NCI-H748 (cell line): ENCODE results near the gene PTPN7.
"Not testable (repeated sequence)": the region's sequence is repeated elsewhere in the genome, so short reads cannot be mapped to it uniquely, and the experiment has no call there.

Experiments
- DNase-seq: peaks from one replicate; lab custom pipeline; 2025; ENCODE audit not compliant: unreplicated experiment; lab: John Stamatoyannopoulos, UW

PTPN7 gene

DNA sequence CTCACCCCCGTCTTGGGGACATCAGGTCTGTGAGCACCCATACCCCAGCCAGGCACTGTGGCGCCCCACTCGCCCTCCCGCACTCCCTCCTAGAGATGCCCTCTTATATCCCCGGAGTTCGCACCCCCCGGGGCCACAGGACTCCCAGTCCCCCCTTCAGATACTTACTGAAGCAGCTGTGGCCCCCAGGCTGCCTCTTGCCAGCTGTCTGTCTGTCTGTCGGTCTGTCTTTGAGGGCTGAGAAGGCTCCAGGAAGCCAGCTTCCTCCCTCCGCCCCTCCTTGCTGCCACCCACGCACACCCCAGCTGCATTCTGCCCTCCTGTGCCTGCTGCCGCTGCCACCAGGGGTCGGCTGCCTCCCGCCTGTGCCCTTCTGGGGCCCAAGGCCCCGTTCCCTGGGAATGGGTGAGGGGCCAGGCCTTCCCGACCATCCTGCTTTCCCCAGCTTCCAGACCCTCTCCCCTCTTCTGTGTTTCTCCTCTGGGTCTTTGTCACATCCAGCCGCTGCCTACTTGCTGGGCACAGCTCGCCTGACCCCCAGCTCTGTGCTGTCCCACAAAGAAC is at the start of gene PTPN7:
Gene PTPN7, minus strand, starts transcription at position 226 of the 564 bp plus-strand sequence. CDS start 1,200 bp downstream, outside the sequence.
- DNase-seq = no peak

DNA sequence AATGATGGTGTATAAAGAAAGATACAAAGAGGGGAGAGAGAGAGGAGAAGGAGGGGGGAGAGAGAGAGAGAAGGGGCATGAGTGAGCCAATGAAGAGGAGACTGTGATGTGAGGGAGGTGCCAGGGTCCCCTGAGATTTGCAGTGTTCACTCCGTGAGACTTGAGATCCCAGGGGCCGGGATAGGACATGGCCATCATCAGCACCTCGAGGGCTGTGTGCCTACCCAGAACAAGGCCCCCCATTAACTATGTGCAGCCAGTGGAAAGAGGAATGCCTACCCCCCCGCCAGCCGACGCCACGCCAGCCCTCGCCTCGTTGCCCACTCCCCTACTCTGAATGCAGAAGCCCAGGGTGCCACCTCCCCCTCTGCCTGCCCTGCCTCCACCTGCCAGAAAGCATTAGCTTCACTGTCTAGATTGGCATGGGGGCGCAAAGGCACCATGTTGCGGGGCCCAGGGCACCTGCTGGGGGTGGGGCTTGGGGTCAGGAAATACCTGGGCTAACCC is 48.0 kb upstream of the PTPN7 start:
- DNase-seq = no peak

- DNase-seq = no peak
These were observed 46.9 kb upstream of the PTPN7 start for GRCh38 chr1:202207292-202207691.

GRCh38 chr1:202205523-202206190 is 45.3 kb upstream of the PTPN7 start:
- DNase-seq = no peak

DNA sequence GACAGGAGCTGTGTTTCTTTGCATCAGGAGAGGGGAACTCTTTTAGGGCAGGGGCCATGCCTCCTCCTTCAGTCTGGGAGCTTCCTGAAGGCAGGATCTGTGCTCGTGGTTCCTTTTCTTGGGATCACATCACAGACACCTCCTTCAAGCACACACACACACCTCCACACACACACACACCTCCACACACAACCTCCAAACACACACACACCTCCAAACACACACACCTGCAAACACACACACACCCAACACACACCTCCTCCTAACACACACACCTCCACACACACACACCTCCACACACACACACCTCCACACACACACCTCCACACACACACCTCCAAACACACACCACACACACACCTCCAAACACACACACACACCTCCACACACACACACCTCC is 43.7 kb upstream of the PTPN7 start:
- DNase-seq = no peak

DNA sequence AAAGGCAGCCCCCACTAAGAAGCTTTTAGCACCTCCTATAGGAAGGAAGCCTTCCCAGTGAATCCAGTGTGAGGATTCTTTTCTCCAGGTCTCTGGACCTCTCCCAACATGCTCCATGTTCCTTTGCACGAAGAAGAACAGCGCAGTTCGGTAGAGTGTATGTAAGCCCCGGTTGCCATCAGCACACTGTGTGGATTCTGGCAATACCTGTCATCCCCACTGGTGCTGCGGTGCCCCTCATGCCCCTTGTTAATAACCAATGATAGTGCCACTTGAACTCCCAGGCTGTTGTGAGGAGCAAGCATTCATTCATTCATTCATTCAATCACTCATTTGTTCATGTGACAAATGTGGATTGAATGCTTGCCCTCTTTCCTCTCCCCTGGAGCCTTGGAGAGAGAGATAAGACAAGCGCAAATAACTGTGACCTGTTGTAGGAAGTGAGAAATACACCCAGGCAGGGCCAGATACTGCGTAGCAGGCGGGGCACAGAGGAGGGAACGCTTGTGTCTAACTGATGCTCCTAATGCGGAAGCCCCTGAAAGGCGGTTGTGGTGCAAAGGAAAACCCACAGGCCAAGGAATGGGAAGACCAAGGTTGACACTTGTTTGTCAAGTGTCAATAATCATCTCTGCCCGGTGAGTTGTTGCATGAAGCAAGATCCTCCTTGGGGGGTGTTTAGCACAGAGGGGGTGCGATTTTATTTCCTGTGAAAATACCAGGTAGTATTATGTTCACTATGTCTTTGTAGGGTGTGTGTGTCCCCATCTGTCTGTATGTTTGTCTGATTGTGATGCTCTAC is 43.0 kb upstream of the PTPN7 start:
- DNase-seq = peak; percentile 13

DNA sequence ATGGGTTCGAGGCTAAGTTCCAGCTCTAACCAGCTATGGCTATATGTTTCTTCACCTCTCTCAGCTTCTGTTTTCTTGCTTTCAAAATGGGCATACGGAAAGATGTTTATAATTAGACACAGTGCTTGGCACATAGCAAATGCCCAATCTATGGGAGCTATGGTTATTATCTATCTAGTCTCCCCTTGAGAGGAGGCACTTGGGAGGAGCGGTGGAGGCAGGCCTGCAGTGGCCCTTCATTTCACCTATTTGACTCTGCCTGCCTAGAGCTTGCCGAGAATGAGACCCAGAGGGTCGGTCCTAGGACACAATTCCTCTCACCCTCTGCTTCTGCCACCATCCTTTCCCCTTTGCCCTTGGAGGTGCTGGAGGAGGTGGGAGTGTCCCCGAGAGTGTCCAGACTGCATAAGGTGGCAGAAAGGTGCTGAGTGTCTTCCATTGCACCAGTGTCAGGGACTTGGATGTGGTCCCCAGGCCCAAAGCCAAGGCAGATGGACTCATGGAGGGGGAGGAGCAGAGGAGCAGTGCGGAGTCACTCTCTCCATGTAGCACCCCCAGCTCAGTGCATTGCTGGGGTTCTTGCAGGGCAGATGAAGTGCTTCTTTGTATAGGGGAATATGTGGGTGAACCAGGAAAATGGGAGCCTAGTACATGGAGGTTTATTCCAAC is 42.2 kb upstream of the PTPN7 start:
- no peak for DNase-seq

DNA sequence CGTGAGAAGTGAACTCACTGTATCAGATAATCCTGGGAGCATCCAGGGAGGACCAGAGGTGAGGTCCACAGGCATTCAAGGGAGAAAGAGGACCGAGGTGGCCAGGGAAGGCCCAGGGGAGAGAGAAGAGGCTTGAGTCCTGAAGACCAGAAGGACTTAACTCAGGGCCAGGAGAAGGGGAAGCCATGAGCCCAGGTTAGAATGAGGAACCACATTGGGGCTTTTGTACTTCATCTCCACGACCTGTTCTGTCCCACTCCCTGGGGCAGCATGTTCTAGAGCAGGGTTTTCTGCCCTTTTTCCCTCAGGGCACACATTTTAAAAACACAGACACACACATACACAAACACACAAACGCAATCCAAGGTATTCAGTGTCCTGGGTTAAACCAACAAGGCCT is 41.6 kb upstream of the PTPN7 start:
- no peak for DNase-seq

- DNase-seq = no peak
These were observed 40.9 kb upstream of the PTPN7 start for GRCh38 chr1:202201266-202201665.

DNA sequence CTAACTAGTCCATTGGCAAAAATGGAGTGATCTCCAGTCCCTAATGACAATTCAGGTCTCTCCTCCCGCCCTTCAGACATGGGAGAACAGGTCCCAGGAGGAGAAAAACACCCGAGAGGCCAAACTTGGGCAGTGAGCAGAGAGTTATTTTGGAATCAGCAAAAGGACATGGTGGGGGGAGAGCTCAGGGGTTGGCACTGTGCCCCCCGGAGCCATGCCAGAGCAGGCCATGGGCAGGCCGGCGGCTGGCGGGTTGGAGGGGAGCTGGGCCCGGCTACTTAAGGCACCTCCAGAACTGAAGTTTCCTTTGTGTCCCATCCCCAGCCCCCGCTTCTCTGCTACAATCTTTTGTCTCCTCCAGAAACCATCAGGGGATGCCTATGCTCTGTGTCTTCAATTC is 40.3 kb upstream of the PTPN7 start:
- DNase-seq = no peak

DNA sequence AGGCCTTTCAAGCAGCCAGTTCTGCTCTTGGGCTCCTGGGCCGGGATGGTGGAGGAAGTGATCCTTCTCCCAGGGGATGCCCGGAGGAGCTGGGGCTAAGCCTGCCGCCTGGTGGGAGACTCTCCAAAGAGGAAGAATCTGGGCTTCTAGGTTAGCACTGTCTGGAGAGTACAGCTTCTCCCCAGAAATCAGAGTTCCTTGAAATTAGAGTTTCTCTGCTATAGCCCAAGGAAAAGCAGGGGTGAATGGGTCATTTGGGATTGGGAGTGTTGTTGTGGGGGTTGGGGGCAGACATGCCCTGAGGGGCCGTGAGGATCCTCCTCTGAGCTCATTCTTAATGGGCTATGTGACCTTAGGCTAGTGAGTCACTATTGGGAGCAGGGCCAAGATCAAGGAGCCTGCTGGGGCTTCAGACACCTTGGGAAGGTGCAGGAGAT is 39.7 kb upstream of the PTPN7 start:
- no peak for DNase-seq

DNA sequence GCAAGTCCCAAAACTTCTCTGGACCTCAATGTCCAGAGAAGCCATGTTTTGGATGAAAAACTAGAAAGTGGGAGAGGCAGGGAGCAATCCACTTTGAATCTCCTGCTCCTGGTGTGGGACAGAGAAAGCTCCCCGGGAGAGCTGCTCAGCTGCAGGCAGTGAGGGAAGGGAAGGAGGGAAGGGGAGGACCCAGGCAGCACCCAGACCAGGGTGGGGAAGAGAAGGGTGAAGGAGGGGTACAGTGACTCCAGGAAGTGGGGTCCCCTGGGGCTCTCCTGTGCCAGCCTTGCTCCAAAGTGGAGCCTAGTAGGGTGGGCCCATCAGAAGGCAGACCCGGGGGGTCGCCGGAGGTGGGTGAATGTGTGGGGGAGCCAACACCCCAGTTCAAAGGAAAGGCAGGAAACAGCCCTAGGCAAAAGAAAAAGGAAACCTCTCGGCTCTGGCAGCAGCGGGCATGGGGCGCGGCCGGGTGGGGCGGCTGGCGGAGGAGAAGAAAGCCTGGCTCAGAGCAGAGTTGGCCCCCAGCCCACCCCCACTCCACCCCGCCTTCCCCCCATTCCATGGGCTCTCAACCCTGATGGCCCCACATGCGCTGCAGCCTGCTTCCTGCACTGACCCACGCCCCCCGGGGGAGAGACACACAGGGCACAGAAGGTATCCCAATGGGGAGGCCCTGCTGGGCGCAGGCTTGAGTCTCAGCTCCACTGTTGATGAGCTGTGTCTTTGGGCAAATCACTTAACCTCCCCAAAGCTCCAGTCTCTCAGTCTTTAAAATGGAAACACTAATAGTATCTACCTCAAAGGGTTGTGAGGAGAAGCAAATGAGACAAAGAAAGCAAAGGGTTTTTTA is 38.9 kb upstream of the PTPN7 start:
- no peak for DNase-seq

GRCh38 chr1:202198366-202198724 is 37.9 kb upstream of the PTPN7 start:
- no peak for DNase-seq

DNA sequence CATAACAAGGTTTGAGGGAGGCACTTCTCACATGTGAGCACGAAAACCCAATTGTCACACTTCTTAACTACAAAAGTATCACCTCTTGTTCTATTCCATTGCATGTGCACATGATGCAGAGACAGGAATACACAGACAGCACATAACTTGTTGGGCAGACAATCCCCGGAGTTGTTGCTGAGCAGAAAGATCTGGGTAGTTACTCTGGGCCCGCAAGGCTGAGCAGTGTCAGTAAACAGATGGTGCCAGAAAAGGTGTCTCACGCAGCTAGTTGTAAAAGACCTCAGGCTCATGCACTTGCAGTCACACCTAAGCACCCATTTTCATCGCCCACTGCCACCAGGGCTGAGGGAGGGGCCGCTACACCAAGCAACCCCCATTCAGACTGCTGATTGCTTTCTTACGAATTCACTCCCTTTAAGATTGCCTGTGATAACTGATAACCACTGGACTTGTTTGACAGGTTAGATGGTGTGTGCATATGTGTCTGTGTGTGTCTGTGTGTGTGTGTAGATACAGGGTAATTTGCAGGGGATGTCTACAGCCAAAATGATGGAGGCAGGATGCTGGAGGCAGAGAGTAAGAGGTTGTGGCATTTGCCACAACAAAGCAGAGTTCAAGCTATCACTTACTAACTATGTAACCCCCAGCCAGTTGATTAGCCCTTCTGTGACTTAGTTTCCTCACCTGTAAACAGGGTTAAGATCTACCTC is 37.4 kb upstream of the PTPN7 start:
- no peak for DNase-seq

DNA sequence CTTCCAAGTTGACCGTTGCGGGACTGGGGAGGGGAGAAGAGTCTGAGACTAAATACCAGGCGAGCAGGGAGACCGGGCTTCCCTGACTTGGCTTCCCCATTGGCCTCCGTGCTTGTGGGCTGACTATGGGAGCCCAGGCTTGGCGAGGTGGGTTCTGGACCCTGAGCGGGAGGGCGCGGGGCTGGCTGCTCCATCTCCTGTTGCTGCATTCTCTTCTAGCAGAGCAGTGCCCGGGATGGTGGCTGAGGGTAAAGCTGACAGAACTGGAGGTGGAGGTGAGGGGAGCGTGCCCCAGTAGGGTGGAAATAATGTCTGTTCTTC is 33.9 kb upstream of the PTPN7 start:
- no peak for DNase-seq

GRCh38 chr1:202193614-202194327 is 33.4 kb upstream of the PTPN7 start, which contains the start of gene LGR6:
LGR6 (plus strand) TSS chr1:202193799; CDS start chr1:202193990, 191 bp downstream.
- peak; percentile 17 for DNase-seq

- peak; percentile 56 for DNase-seq
These were observed 32.6 kb upstream of the PTPN7 start for GRCh38 chr1:202192770-202193613.

GRCh38 chr1:202191391-202191790 is 31.0 kb upstream of the PTPN7 start:
- not testable (repeated sequence) for DNase-seq
